Stomach (tissue), 4 donors: Measurements from ENCODE around the gene CISH.
A peak's percentile ranks its signal among the peaks of the same experiment; 100 is the strongest.

ENCODE experiments used
- CTCF ChIP-seq, 7 experiments: fragments of 450-650 bp in 4 of 7; fragments of 200-600 bp in 3 of 7; sonication (generic) in 3 of 7; IDR thresholded peaks; one replicate each; pipeline ENCODE4 v1.5.1; 2016 to 2019; ENCODE audit warnings: antibody characterized with exemption in 7 of 7, control low read depth in 2 of 7, mild to moderate bottlenecking in 1 of 7
- POLR2AphosphoS5 ChIP-seq, 3 donors: sonication (generic); formaldehyde crosslinking; IDR thresholded peaks; one replicate each; pipeline ENCODE4 v1.6.1; 2016; ENCODE audit warnings: antibody characterized with exemption in 3 of 3

- TF ChIP-seq CTCF (IDR thresholded peaks at IDR 0.05): no peak
- TF ChIP-seq POLR2AphosphoS5 (IDR thresholded peaks at IDR 0.05): peak; percentile 74 to 94 (median 75)
These were observed 42.4 kb downstream of the CISH start, which contains the start of gene HEMK1 for GRCh38 chr3:50568947-50569749.
